Thyroid gland (tissue), 4 donors: ENCODE data around the gene CACYBP. TPM values are rescaled to one million over a fixed set of nuclear protein-coding genes. Genes with fewer than 3 reads are reported as not detected.

Experiments used
- DNase-seq, 2 donors: peaks; one replicate each; pipeline ENCODE4 v3.0.0-alpha.2; 2019
- H3K27ac ChIP-seq, 3 donors: fragments of 200-600 bp; sonication (generic); 1 replicate in 2 of 3; 2 replicates in 1 of 3; pipeline ENCODE4 v1.5.1; 2016 to 2019; ENCODE audit warnings: mild to moderate bottlenecking in 1 of 3, moderate library complexity in 1 of 3
- H3K27me3 ChIP-seq: fragments of 200-600 bp; sonication (generic); one replicate; pipeline ENCODE4 v1.5.1; 2019
- H3K36me3 ChIP-seq, 2 donors: fragments of 200-600 bp; sonication (generic); one replicate each; pipeline ENCODE4 v1.5.1; 2016 to 2019
- H3K4me1 ChIP-seq, 2 donors: fragments of 200-600 bp; sonication (generic); one replicate each; pipeline ENCODE4 v1.5.1; 2017 to 2019
- H3K4me3 ChIP-seq, 3 donors: fragments of 200-600 bp; sonication (generic); replicated peaks in 1 of 3; 1 replicate in 2 of 3; 2 replicates in 1 of 3; pipeline ENCODE4 v1.5.1; 2016; ENCODE audit warnings: mild to moderate bottlenecking in 1 of 3
- H3K9me3 ChIP-seq: fragments of 200-600 bp; sonication (generic); one replicate; pipeline ENCODE4 v1.5.1; 2017
- CTCF ChIP-seq, 6 experiments: fragments of 200-600 bp in 3 of 6; fragments of 450-650 bp in 3 of 6; sonication (generic) in 3 of 6; IDR thresholded peaks; one replicate each; pipeline ENCODE4 v1.5.1; 2016 to 2019; ENCODE audit warnings: antibody characterized with exemption in 6 of 6, mild to moderate bottlenecking in 2 of 6, inconsistent platforms in 1 of 6, moderate library complexity in 1 of 6
- POLR2A ChIP-seq, 2 donors: fragments of 450-650 bp; IDR thresholded peaks; one replicate each; pipeline ENCODE4 v1.6.1; 2017; ENCODE audit warnings: antibody characterized with exemption in 2 of 2, mild to moderate bottlenecking in 2 of 2, moderate library complexity in 1 of 2
- WGBS, 2 donors: methylation state at CpG; one replicate each; pipeline ENCODE4 v1.1.5; 2017; 5-methylcytosine and 5-hydroxymethylcytosine counted together
- intact Hi-C: fragments of 100-400 bp; cut with DNase I; formaldehyde crosslinking; loops from one replicate; pipeline ENCODE4 v1.15.1; 2023
- total RNA-seq, 4 donors: library from RNA; depleted of rRNA; stranded (reverse); fragments of >200 nt; gene quantifications; one replicate each; pipeline ENCODE4 v1.2.3, GENCODE V29; 2016

CACYBP gene
- total RNA-seq, 4 donors from 2014 or later: 38.4 to 84.8 (median 64.3) TPM

- no peaks in the 10 kb centered on the region for H3K9me3 ChIP-seq
- no peak overlapping the region for H3K4me3 ChIP-seq
- peaks cover 0 to 5% of the 10 kb centered on the region in 2 donors for H3K4me1 ChIP-seq
- H3K27ac ChIP-seq: no peak overlapping the region
- intact Hi-C loops: loop anchor here (5.0 kb wide), 1 partner anchor 208 kb away; no protein-coding TSS in a partner anchor
- peaks cover 0 to 5% of the 10 kb centered on the region in 2 donors for H3K36me3 ChIP-seq
- TF ChIP-seq CTCF (IDR thresholded peaks at IDR 0.05): no peak
- DNase-seq: no peak
- H3K27me3 ChIP-seq: no peaks in the 10 kb centered on the region
- 95 to 98% methylated on average over 4 of the region's 4 CpGs for WGBS, 2 donors
Measured at GRCh38 chr1:174984952-174985351, 14.8 kb upstream of the CACYBP start.

GRCh38 chr1:174988539-174988938, 11.2 kb upstream of the CACYBP start:
- Histone ChIP-seq H3K4me1 (peaks cover 0 to 5% of the 10 kb centered on the region in 2 donors), H3K27me3 (no peaks in the 10 kb centered on the region), H3K27ac (no peak overlapping the region), H3K9me3 (no peaks in the 10 kb centered on the region), H3K36me3 (no peaks in the 10 kb centered on the region), H3K4me3 (no peak overlapping the region)
- no peak for DNase-seq
- intact Hi-C loops: no loop called here
- TF ChIP-seq POLR2A (IDR thresholded peaks at IDR 0.05) (no peak), CTCF (IDR thresholded peaks at IDR 0.05) (no peak)

- Histone ChIP-seq H3K27ac (peak overlapping the region in 1 of 3 donors; percentile 85), H3K9me3 (no peaks in the 10 kb centered on the region), H3K36me3 (no peaks in the 10 kb centered on the region), H3K4me1 (peaks cover 0 to 5% of the 10 kb centered on the region in 2 donors), H3K27me3 (no peaks in the 10 kb centered on the region), H3K4me3 (no peak overlapping the region)
- no peak for DNase-seq
- intact Hi-C loops: no loop called here
- WGBS, 2 donors: 91 to 92% methylated on average over 3 of the region's 3 CpGs
- TF ChIP-seq POLR2A (IDR thresholded peaks at IDR 0.05): no peak
- TF ChIP-seq CTCF (IDR thresholded peaks at IDR 0.05): no peak
Measured at GRCh38 chr1:174988986-174989385, 10.8 kb upstream of the CACYBP start.

- 58% methylated on average over 5 of the region's 5 CpGs for WGBS, 2 donors
- TF ChIP-seq POLR2A (IDR thresholded peaks at IDR 0.05) (no peak), CTCF (IDR thresholded peaks at IDR 0.05) (no peak)
- Histone ChIP-seq H3K4me3 (peak overlapping the region in 1 of 3 donors; percentile 36), H3K9me3 (no peaks in the 10 kb centered on the region), H3K27me3 (no peaks in the 10 kb centered on the region), H3K4me1 (peaks cover 0 to 5% of the 10 kb centered on the region in 2 donors), H3K36me3 (no peaks in the 10 kb centered on the region), H3K27ac (peak overlapping the region; percentile 56 to 85 (median 66))
- peak; percentile 14 to 31 for DNase-seq
- intact Hi-C loops: no loop called here
Measured at GRCh38 chr1:174989536-174990220, 10.1 kb upstream of the CACYBP start.

GRCh38 chr1:174990382-174990999, 9.3 kb upstream of the CACYBP start:
- H3K4me3 ChIP-seq: peak overlapping the region in 2 of 3 donors; percentile 7 to 36
- TF ChIP-seq POLR2A (IDR thresholded peaks at IDR 0.05) (no peak), CTCF (IDR thresholded peaks at IDR 0.05) (no peak)
- intact Hi-C loops: no loop called here
- WGBS, 2 donors: 51 to 52% methylated on average over 6 of the region's 6 CpGs
- peak overlapping the region; percentile 56 to 85 (median 66) for H3K27ac ChIP-seq
- no peaks in the 10 kb centered on the region for H3K27me3 ChIP-seq
- no peaks in the 10 kb centered on the region for H3K9me3 ChIP-seq
- DNase-seq: no peak
- no peaks in the 10 kb centered on the region for H3K36me3 ChIP-seq
- peaks cover 0 to 5% of the 10 kb centered on the region in 2 donors for H3K4me1 ChIP-seq
